ENCODE data around the gene RIIAD1. TPM values are rescaled to one million over a fixed set of nuclear protein-coding genes. Genes with fewer than 3 reads are reported as not detected.

The RIIAD1 gene
- total RNA-seq, 1 experiment from 2014 or later, result not detected

DNA sequence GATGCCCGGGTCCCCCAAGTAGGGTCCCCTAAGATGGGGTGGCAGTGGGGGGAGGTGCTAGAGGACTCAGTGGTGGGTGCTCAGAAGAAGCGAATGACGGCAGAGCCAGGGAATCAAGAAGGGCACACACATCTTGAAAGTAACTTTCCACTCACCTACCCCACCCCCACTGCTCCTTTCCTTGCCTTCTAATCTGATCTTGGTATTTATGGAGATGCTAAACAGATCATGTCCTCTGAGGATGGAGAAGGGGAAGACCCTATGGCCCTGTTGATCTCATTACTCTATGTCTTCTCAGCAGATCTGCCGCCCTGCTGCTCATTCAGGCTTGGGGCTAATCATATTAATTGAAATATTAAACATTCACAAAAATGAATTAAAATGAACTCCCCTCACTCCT lies 2.7 kb upstream of the RIIAD1 start:
- ChIA-PET CTCF (no interaction called here), POLR2A (ENCODE audit: unreplicated experiment) (interaction anchor here (0.6 kb wide), 1 partner anchor 274 kb away, joined by 3 read pairs; no protein-coding TSS in a partner anchor)
- H3K4me2 ChIP-seq, result no peak overlapping the region
- H4K20me1 ChIP-seq (ENCODE audit: insufficient read depth), result no peaks in the 10 kb centered on the region
- H3K27ac ChIP-seq, result no peak overlapping the region
- TF ChIP-seq EZH2 (IDR thresholded peaks at IDR 0.05; ENCODE audit: low read depth), result no peak
- TF ChIP-seq, protein P1, sequence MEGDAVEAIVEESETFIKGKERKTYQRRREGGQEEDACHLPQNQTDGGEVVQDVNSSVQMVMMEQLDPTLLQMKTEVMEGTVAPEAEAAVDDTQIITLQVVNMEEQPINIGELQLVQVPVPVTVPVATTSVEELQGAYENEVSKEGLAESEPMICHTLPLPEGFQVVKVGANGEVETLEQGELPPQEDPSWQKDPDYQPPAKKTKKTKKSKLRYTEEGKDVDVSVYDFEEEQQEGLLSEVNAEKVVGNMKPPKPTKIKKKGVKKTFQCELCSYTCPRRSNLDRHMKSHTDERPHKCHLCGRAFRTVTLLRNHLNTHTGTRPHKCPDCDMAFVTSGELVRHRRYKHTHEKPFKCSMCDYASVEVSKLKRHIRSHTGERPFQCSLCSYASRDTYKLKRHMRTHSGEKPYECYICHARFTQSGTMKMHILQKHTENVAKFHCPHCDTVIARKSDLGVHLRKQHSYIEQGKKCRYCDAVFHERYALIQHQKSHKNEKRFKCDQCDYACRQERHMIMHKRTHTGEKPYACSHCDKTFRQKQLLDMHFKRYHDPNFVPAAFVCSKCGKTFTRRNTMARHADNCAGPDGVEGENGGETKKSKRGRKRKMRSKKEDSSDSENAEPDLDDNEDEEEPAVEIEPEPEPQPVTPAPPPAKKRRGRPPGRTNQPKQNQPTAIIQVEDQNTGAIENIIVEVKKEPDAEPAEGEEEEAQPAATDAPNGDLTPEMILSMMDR (conservative IDR thresholded peaks at IDR 0.05), result no peak
- no peak overlapping the region for H2AFZ ChIP-seq
- H3K79me2 ChIP-seq (ENCODE audit: low read depth), result no peaks in the 10 kb centered on the region
- H3K4me1 ChIP-seq (replicated peaks; ENCODE audit: insufficient read depth), result no peaks in the 10 kb centered on the region
- H3F3A ChIP-seq (ENCODE audit: insufficient read depth, low read depth), result peaks cover 5% of the 10 kb centered on the region; the same call in 1 of the 2 replicates
- H3K36me3 ChIP-seq (ENCODE audit: low read depth), result no peaks in the 10 kb centered on the region
- no peak overlapping the region for H3K4me3 ChIP-seq
- H3K9me2 ChIP-seq (ENCODE audit: insufficient read depth), result no peaks in the 10 kb centered on the region
- intact Hi-C loops (cut with micrococcal nuclease; ENCODE audit: unreplicated experiment), result no loop called here
- DNase-seq, result no peak
- peaks cover 50% of the 10 kb centered on the region for H3K27me3 ChIP-seq (ENCODE audit: insufficient read depth, low read depth)
- no peaks in the 10 kb centered on the region for H3K9me3 ChIP-seq (ENCODE audit: insufficient read depth, low read depth)
- BruUV-seq (replicated peaks), result no TSS peak

DNA sequence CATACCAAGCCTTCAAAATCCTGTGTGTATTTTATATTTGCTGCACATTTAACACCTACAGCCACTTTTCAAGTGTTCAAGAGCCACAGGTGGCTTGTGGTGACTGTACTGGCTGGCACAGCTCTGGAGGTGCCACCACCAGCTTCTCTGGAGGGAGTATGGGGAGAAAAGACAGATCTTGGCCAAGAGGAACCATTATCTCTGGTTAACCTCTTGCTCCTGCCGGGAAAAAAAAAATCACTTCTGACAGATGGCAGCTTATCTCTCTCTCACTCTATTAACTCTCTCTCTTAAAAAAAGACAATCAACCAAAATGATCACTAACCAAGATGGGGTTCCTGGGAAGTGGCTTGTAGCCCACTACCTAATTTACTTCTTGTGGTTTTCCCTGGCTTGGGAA lies 1.2 kb upstream of the RIIAD1 start:
- H3K27me3 ChIP-seq (ENCODE audit: insufficient read depth, low read depth), result peaks cover 36% of the 10 kb centered on the region
- POLR2A ChIA-PET (ENCODE audit: unreplicated experiment), result interaction anchor here (0.7 kb wide), 1 partner anchor 32 kb away, joined by 18 read pairs; no protein-coding TSS in a partner anchor
- TF ChIP-seq, protein P1 (conservative IDR thresholded peaks at IDR 0.05), result no peak
- TF ChIP-seq EZH2 (IDR thresholded peaks at IDR 0.05; ENCODE audit: low read depth), result no peak

DNA sequence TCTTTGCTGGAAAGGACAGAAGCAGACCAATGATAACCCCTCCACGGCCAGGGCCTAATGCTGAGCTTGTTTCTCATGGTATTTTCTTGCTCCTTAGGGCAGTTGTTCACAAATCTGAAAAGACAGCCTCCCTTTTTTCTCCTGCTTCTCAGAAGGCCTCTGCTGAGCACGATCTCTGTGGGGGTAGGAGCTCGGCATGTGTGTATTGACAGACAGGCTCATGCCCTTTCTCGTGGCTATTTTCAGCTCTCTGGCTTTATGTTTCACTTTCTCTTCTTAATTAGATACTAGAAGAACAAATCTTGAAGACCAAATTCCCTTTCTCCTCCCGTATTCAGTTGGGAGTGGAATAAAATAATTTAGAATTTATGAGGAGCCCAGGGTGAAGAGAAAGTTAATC lies 768 bp upstream of the RIIAD1 start:
- POLR2A ChIA-PET (ENCODE audit: unreplicated experiment), result interaction anchor here (0.7 kb wide), 1 partner anchor 31 kb away, joined by 18 read pairs; no protein-coding TSS in a partner anchor

More for the DNA sequence above, 1.2 kb upstream of the RIIAD1 start:
- Histone ChIP-seq H3K4me3 (no peak overlapping the region), H3K4me1 (replicated peaks; ENCODE audit: insufficient read depth) (peaks cover 6% of the 10 kb centered on the region; the same call in 1 of the 2 replicates), H3K4me2 (no peak overlapping the region), H3K36me3 (ENCODE audit: low read depth) (no peaks in the 10 kb centered on the region), H2AFZ (no peak overlapping the region), H3K9me2 (ENCODE audit: insufficient read depth) (no peaks in the 10 kb centered on the region), H3K9me3 (ENCODE audit: insufficient read depth, low read depth) (no peaks in the 10 kb centered on the region), H3K79me2 (ENCODE audit: low read depth) (no peaks in the 10 kb centered on the region), H3F3A (ENCODE audit: insufficient read depth, low read depth) (peaks cover 13% of the 10 kb centered on the region; the same call in 1 of the 2 replicates), H4K20me1 (ENCODE audit: insufficient read depth) (no peaks in the 10 kb centered on the region), H3K27ac (no peak overlapping the region)
- DNase-seq, result no peak
- CTCF ChIA-PET, result interaction anchor here (0.6 kb wide), 1 partner anchor 100 kb away, joined by 3 read pairs; no protein-coding TSS in a partner anchor
- intact Hi-C loops (cut with micrococcal nuclease; ENCODE audit: unreplicated experiment), result no loop called here
- BruUV-seq (replicated peaks), result no TSS peak

More for the DNA sequence above, 768 bp upstream of the RIIAD1 start:
- no TSS peak for BruUV-seq (replicated peaks)
- H3K9me3 ChIP-seq (ENCODE audit: insufficient read depth, low read depth), result no peaks in the 10 kb centered on the region
- H3K9me2 ChIP-seq (ENCODE audit: insufficient read depth), result no peaks in the 10 kb centered on the region
- H3K4me3 ChIP-seq, result no peak overlapping the region
- intact Hi-C loops (cut with micrococcal nuclease; ENCODE audit: unreplicated experiment), result no loop called here
- H3K27ac ChIP-seq, result no peak overlapping the region
- TF ChIP-seq, protein P1 (conservative IDR thresholded peaks at IDR 0.05), result no peak
- TF ChIP-seq EZH2 (IDR thresholded peaks at IDR 0.05; ENCODE audit: low read depth), result no peak
- peak overlapping the region; percentile 34; the same call in 1 of the 2 replicates for H3K4me2 ChIP-seq
- no peaks in the 10 kb centered on the region for H3K36me3 ChIP-seq (ENCODE audit: low read depth)
- no peak for DNase-seq
- CTCF ChIA-PET, result interaction anchor here (0.6 kb wide), 1 partner anchor 100 kb away, joined by 3 read pairs; no protein-coding TSS in a partner anchor
- peaks cover 13% of the 10 kb centered on the region; the same call in 1 of the 2 replicates for H3F3A ChIP-seq (ENCODE audit: insufficient read depth, low read depth)
- H3K79me2 ChIP-seq (ENCODE audit: low read depth), result no peaks in the 10 kb centered on the region
- H3K27me3 ChIP-seq (ENCODE audit: insufficient read depth, low read depth), result peaks cover 31% of the 10 kb centered on the region
- H3K4me1 ChIP-seq (replicated peaks; ENCODE audit: insufficient read depth), result peaks cover 6% of the 10 kb centered on the region; the same call in 1 of the 2 replicates
- H2AFZ ChIP-seq, result no peak overlapping the region
- H4K20me1 ChIP-seq (ENCODE audit: insufficient read depth), result no peaks in the 10 kb centered on the region

All from PC-9 (cell line).